GM12873 (cell line): ENCODE results near the gene WDR70.

Experiments used
- CTCF ChIP-seq: IDR thresholded peaks from 2 replicates; pipeline ENCODE4 v1.5.1; 2012; ENCODE audit warnings: low read depth, mild to moderate bottlenecking, moderate library complexity, low read length, control low read depth; ENCODE audit not compliant: insufficient read depth; ENCODE audit errors: missing control alignments

Gene WDR70

DNA sequence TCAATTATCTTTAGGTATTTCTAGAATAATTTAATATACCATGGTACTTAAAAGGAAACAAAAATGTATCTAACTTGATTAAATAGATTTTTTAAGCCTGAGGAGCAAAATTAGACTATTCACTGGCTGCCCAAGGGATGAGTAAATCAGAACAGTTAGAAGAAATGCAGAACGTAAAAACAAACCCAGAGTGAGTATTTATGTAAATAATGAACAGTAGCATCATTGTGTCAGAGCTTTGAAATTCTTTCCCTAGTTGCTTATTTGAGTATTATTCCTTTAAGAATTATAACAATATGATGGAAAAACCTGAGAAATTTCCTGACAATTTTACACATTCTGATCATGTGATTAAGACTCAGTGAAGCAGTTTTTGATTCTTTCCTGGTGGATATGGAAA lies 259.8 kb downstream of the WDR70 start:
- no peak for TF ChIP-seq CTCF

- TF ChIP-seq CTCF = no peak
These were observed 261.0 kb downstream of the WDR70 start for GRCh38 chr5:37640088-37640487.

GRCh38 chr5:37641933-37642332 lies 262.8 kb downstream of the WDR70 start:
- TF ChIP-seq CTCF = no peak

DNA sequence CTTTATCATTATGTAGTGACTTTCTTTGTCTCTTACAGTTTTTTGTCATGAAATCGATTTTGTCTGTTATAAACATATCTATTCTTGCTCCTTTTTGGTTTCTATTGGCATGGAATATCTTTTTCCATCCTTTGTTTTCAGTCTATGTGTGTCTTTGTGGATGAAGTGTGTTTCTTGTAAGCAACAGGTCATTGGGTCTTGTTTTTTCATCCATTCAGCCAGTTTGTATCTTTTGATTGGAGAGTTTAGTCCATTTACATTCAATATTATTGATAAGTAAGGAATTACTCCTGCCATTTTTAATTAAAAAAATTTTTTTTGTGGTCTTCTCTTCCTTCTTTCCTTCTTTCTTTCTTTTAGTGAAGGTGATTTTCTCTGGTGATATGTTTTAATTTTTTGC lies 266.6 kb downstream of the WDR70 start:
- no peak for TF ChIP-seq CTCF

DNA sequence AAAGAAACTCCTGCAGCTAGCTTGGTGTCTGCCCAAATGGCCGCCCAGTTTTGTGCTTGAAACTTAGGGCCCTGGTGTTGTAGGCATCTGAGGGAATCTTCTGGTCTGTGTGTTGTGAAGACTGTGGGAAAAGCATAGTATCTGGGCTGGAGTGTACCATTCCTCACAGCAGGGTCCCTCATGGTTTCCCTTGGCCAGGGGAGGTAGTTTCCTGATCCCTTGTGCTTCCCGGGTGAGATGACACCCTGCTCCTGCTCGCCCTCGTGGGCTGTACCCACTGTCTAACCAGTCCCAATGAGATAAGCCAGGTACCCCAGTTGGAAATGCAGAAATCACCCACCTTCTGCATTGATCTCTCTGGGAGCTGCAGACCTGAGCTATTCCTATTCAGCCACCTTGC lies 277.9 kb downstream of the WDR70 start:
- TF ChIP-seq CTCF = no peak

DNA sequence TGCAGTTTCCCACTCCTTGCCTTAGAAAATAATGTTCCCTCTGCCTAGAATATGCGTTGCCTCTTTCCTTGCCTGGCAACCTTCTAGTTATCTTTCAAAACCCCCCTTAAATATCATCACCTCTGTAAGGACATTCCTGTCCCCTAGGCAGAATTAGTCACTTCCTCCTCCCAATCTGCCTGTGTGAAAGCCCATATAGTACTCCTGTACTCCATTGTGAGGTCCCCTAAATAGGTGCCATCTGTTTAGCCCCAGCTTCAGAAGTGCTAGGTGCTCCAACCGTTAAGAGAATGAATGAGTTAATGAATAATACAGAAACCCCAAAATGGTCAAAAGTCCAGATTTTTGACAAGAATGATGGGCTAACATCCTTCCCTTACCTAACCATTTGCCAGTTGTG lies 279.3 kb downstream of the WDR70 start:
- TF ChIP-seq CTCF = no peak

- no peak for TF ChIP-seq CTCF
These were observed 281.2 kb downstream of the WDR70 start for GRCh38 chr5:37660319-37660718.
